ENCODE results near the gene FAM168B. TPM values are rescaled to one million over a fixed set of nuclear protein-coding genes. Genes with fewer than 3 reads are reported as not detected.

Gene FAM168B
- total RNA-seq, 1 experiment from 2014 or later: 111 TPM

- no peak for DNase-seq
- peaks cover 22% of the 10 kb centered on the region for H3K4me1 Mint-ChIP-seq (ENCODE audit: low read depth, unreplicated experiment)
- H3K4me3 Mint-ChIP-seq (ENCODE audit: low read depth, unreplicated experiment): no peak overlapping the region
- CTCF ChIA-PET: interaction anchor here (0.7 kb wide), 1 partner anchor 117 kb away, joined by 3 read pairs; no protein-coding TSS in a partner anchor
- H3K27me3 Mint-ChIP-seq (ENCODE audit: unreplicated experiment): no peaks in the 10 kb centered on the region
- peaks cover 52% of the 10 kb centered on the region for H3K36me3 Mint-ChIP-seq (ENCODE audit: insufficient read depth, unreplicated experiment)
- intact Hi-C loops (cut with micrococcal nuclease; ENCODE audit: unreplicated experiment): no loop called here
- no peak overlapping the region for H3K27ac Mint-ChIP-seq (ENCODE audit: unreplicated experiment)
- peaks cover 3% of the 10 kb centered on the region for H3K9me3 Mint-ChIP-seq (ENCODE audit: low read depth, unreplicated experiment)
- no peak for TF ChIP-seq CTCF (IDR thresholded peaks at IDR 0.05; ENCODE audit: unreplicated experiment)
- BruUV-seq (replicated peaks): no TSS peak
Measured at GRCh38 chr2:131130298-131130596, 37.0 kb upstream of the FAM168B start.

GRCh38 chr2:131127981-131128380 lies 34.7 kb upstream of the FAM168B start:
- Mint-ChIP-seq H3K27ac (ENCODE audit: unreplicated experiment) (no peak overlapping the region), H3K36me3 (ENCODE audit: insufficient read depth, unreplicated experiment) (peaks cover 56% of the 10 kb centered on the region), H3K9me3 (ENCODE audit: low read depth, unreplicated experiment) (peaks cover 3% of the 10 kb centered on the region), H3K4me3 (ENCODE audit: low read depth, unreplicated experiment) (no peak overlapping the region), H3K4me1 (ENCODE audit: low read depth, unreplicated experiment) (peaks cover 22% of the 10 kb centered on the region), H3K27me3 (ENCODE audit: unreplicated experiment) (no peaks in the 10 kb centered on the region)
- no peak for TF ChIP-seq CTCF (IDR thresholded peaks at IDR 0.05; ENCODE audit: unreplicated experiment)
- CTCF ChIA-PET: no interaction called here
- intact Hi-C loops (cut with micrococcal nuclease; ENCODE audit: unreplicated experiment): no loop called here
- DNase-seq: no peak
- no TSS peak for BruUV-seq (replicated peaks)

GRCh38 chr2:131127076-131127475 lies 33.8 kb upstream of the FAM168B start:
- Mint-ChIP-seq H3K9me3 (ENCODE audit: low read depth, unreplicated experiment) (peaks cover 3% of the 10 kb centered on the region), H3K27ac (ENCODE audit: unreplicated experiment) (no peak overlapping the region), H3K4me3 (ENCODE audit: low read depth, unreplicated experiment) (no peak overlapping the region), H3K4me1 (ENCODE audit: low read depth, unreplicated experiment) (peaks cover 22% of the 10 kb centered on the region), H3K27me3 (ENCODE audit: unreplicated experiment) (no peaks in the 10 kb centered on the region), H3K36me3 (ENCODE audit: insufficient read depth, unreplicated experiment) (peaks cover 64% of the 10 kb centered on the region)
- TF ChIP-seq CTCF (IDR thresholded peaks at IDR 0.05; ENCODE audit: unreplicated experiment): no peak
- BruUV-seq (replicated peaks): no TSS peak
- intact Hi-C loops (cut with micrococcal nuclease; ENCODE audit: unreplicated experiment): no loop called here
- CTCF ChIA-PET: no interaction called here
- DNase-seq: no peak

- Mint-ChIP-seq H3K27me3 (ENCODE audit: unreplicated experiment) (no peaks in the 10 kb centered on the region), H3K4me1 (ENCODE audit: low read depth, unreplicated experiment) (peaks cover 22% of the 10 kb centered on the region), H3K9me3 (ENCODE audit: low read depth, unreplicated experiment) (peaks cover 3% of the 10 kb centered on the region), H3K27ac (ENCODE audit: unreplicated experiment) (no peak overlapping the region), H3K4me3 (ENCODE audit: low read depth, unreplicated experiment) (no peak overlapping the region), H3K36me3 (ENCODE audit: insufficient read depth, unreplicated experiment) (peaks cover 63% of the 10 kb centered on the region)
- DNase-seq: no peak
- intact Hi-C loops (cut with micrococcal nuclease; ENCODE audit: unreplicated experiment): no loop called here
- TF ChIP-seq CTCF (IDR thresholded peaks at IDR 0.05; ENCODE audit: unreplicated experiment): no peak
- BruUV-seq (replicated peaks): no TSS peak
- CTCF ChIA-PET: no interaction called here
Measured at GRCh38 chr2:131126436-131126835, 33.2 kb upstream of the FAM168B start.
